HL-60 (cell line): ENCODE measurements around the gene SDK1.

Experiments used
- DNase-seq, 2 experiments: peaks; one replicate each; pipeline ENCODE4 v3.0.0-alpha.2; 2010 to 2020; ENCODE audit warnings: low read depth in 1 of 2, low spot score in 1 of 2
- H3K27ac ChIP-seq: fragments of 250-450 bp; sonication (Bioruptor Pico); replicated peaks from 2 replicates; pipeline ENCODE4 v1.5.1; 2020; ENCODE audit warnings: mild to moderate bottlenecking, moderate library complexity
- H3K27me3 ChIP-seq: fragments of 250-450 bp; sonication (Bioruptor Pico); 2 replicates; pipeline ENCODE4 v1.5.1; 2021; ENCODE audit warnings: mild to moderate bottlenecking, moderate library complexity; ENCODE audit not compliant: insufficient read depth, poor library complexity, severe bottlenecking
- H3K4me3 ChIP-seq: replicated peaks from 2 replicates; pipeline ENCODE4 v1.5.1; 2011; ENCODE audit warnings: mild to moderate bottlenecking, control low read depth, low read length; ENCODE audit not compliant: insufficient read depth
- CTCF ChIP-seq: IDR thresholded peaks from one replicate; pipeline ENCODE4 v1.5.1; 2011; ENCODE audit warnings: low read length, control low read depth, inconsistent platforms; ENCODE audit not compliant: insufficient read depth
- GABPA ChIP-seq: IDR thresholded peaks from 2 replicates; pipeline ENCODE4 v1.6.1; 2012; ENCODE audit warnings: low read depth
- POLR2AphosphoS5 ChIP-seq: IDR thresholded peaks from 2 replicates; pipeline ENCODE4 v1.6.1; 2012; ENCODE audit warnings: low read depth
- REST ChIP-seq: IDR thresholded peaks from 2 replicates; pipeline ENCODE4 v1.6.1; 2012; ENCODE audit warnings: low read depth; ENCODE audit not compliant: insufficient replicate concordance
- SPI1 ChIP-seq: IDR thresholded peaks from 2 replicates; pipeline ENCODE4 v1.6.1; 2012; ENCODE audit warnings: low read depth, mild to moderate bottlenecking, borderline replicate concordance

The SDK1 gene

DNA sequence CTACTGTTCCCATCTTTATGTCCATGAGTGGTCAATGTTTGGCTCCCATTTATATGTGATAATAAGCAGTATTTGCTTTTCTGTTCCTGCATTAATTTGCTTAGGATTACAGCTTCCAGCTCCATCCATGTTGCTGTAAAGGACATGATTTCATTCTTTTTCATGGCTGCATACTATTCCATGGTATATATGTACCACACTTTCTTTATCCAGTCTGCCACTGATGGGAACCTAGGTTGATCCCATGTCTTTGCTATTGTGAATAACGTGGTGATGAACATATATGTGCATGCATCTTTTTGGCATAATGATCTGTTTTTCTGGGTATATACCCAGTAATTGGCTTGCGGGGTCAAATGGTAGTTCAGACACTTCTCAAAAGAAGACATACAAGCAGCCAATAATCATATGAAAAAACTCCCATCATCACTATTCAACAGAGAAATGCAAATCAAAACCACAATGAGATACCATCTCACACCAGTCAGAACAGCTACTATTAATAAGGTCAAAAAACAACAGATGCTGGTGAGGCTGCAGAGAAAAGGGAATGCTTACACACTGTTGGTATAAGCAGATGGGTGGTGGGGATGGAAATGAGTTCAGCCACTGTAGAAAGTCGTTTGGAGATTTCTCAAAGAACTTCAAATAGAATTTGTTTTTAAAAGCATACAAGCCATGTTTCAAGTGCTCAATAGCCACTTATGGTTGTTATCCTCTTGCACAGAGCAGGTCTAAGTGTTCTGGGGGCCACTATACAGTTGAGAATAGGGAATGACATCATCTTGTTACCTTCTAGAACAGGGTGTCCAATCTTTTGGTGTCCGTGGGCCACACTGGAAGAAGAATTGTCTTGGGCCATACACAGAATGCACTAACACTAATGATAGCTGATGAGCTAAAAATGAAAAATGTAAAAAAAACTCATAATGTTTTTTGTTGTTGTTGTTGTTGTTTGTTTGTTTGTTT is 23.2 kb upstream of the SDK1 start:
- H3K27me3 ChIP-seq: no peaks in the 10 kb centered on the region
- no peak for TF ChIP-seq CTCF
- TF ChIP-seq GABPA: no peak
- TF ChIP-seq REST: no peak
- no peak for TF ChIP-seq SPI1
- no peak for TF ChIP-seq POLR2AphosphoS5
- no peak overlapping the region for H3K27ac ChIP-seq
- no peak overlapping the region for H3K4me3 ChIP-seq
- no peak for DNase-seq

GRCh38 chr7:3279147-3279818 is 21.8 kb upstream of the SDK1 start:
- TF ChIP-seq POLR2AphosphoS5 (no peak), GABPA (no peak), REST (no peak), CTCF (no peak), SPI1 (no peak)
- DNase-seq: no peak
- H3K27me3 ChIP-seq: no peaks in the 10 kb centered on the region
- H3K4me3 ChIP-seq: no peak overlapping the region
- H3K27ac ChIP-seq: no peak overlapping the region

GRCh38 chr7:3280445-3280844 is 20.6 kb upstream of the SDK1 start:
- no peak for DNase-seq
- Histone ChIP-seq H3K4me3 (no peak overlapping the region), H3K27me3 (no peaks in the 10 kb centered on the region), H3K27ac (no peak overlapping the region)
- TF ChIP-seq SPI1 (no peak), CTCF (no peak), GABPA (no peak), POLR2AphosphoS5 (no peak), REST (no peak)
